LoVo (cell line): Measurements from ENCODE around the gene FBXO42.

Experiments
- DNase-seq: peaks from one replicate; pipeline ENCODE4 v3.0.0-alpha.2; 2016; ENCODE audit warnings: low spot score

FBXO42 gene

GRCh38 chr1:16324456-16324890 lies 27.8 kb downstream of the FBXO42 start:
- DNase-seq = peak; percentile 13

- DNase-seq = no peak
Measured at GRCh38 chr1:16321176-16321867, 31.0 kb downstream of the FBXO42 start.

- no peak for DNase-seq
Measured at GRCh38 chr1:16318555-16318954, 33.7 kb downstream of the FBXO42 start.

- DNase-seq = no peak
Measured at GRCh38 chr1:16315437-16315836, 36.8 kb downstream of the FBXO42 start.

GRCh38 chr1:16307222-16307621 lies 45.1 kb downstream of the FBXO42 start:
- DNase-seq = no peak

- no peak for DNase-seq
Measured at GRCh38 chr1:16302709-16303627, 49.3 kb downstream of the FBXO42 start.

GRCh38 chr1:16300436-16300835 lies 51.8 kb downstream of the FBXO42 start:
- DNase-seq = no peak

- DNase-seq = no peak
Measured at GRCh38 chr1:16298653-16299052, 53.6 kb downstream of the FBXO42 start.

GRCh38 chr1:16296643-16297042 lies 55.6 kb downstream of the FBXO42 start:
- DNase-seq = no peak

- no peak for DNase-seq
Measured at GRCh38 chr1:16294219-16295212, 57.8 kb downstream of the FBXO42 start.

- no peak for DNase-seq
Measured at GRCh38 chr1:16293538-16293937, 58.7 kb downstream of the FBXO42 start.

- DNase-seq = no peak
Measured at GRCh38 chr1:16292739-16293138, 59.5 kb downstream of the FBXO42 start.

- DNase-seq = no peak
Measured at GRCh38 chr1:16289959-16290358, 62.3 kb downstream of the FBXO42 start.

GRCh38 chr1:16286122-16286521 lies 66.2 kb downstream of the FBXO42 start:
- no peak for DNase-seq

- no peak for DNase-seq
Measured at GRCh38 chr1:16281765-16282164, 70.5 kb downstream of the FBXO42 start.

GRCh38 chr1:16279186-16279585 lies 73.1 kb downstream of the FBXO42 start:
- DNase-seq = no peak

GRCh38 chr1:16276302-16277030 lies 75.8 kb downstream of the FBXO42 start:
- DNase-seq = no peak

- DNase-seq = no peak
Measured at GRCh38 chr1:16275591-16275990, 76.7 kb downstream of the FBXO42 start.

GRCh38 chr1:16267690-16268180 lies 84.5 kb downstream of the FBXO42 start:
- DNase-seq = no peak

GRCh38 chr1:16266411-16267118 lies 85.7 kb downstream of the FBXO42 start:
- DNase-seq = no peak
